Posterior vena cava (tissue), 2 donors: ENCODE data around the gene ATP2B2. TPM values are rescaled to one million over a fixed set of nuclear protein-coding genes. Genes with fewer than 3 reads are reported as not detected.

ENCODE experiments used
- DNase-seq: peaks from one replicate; pipeline ENCODE4 v3.0.0-alpha.2; 2020; ENCODE audit warnings: low spot score
- intact Hi-C, 2 donors: fragments of 100-400 bp; cut with DNase I; formaldehyde crosslinking; loops; one replicate each; pipeline versions ENCODE4 v1.14.1 to v1.14.2; 2022 to 2023
- total RNA-seq, 2 donors: library from RNA; stranded (reverse); fragmentation: NEBNext Ultra II Directional; extraction: Animal tissue kit (Norgen Biotek cat#: 25700); gene quantifications; one replicate each; pipeline ENCODE4 v1.2.1, GENCODE V29; 2021
- donor health status: DM: yes; HTN: yes; CAD: no.
- donor health status: DM: yes; HTN: yes; CAD: no.

ATP2B2 gene
- total RNA-seq, 2 donors from 2014 or later = 0.29 to 0.42 TPM

DNA sequence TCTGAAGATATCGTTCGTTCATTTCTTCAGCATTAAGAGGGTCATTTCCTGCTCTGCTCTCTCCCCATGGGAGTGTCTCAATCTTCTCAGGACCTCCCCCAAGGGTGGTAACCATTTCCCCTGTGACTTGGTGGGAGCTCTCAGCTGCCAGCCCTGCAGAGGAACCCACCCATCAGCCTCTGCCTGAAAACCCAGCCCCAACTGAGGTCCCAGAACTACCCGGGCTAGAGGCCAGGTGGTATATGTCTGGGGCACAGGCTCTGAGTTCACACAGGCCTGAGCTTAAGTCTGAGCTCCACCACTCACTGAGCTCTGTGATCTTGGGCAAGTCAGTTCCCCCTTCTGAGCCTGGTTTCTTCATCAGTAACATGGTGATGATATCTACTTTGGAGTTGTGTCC is 10.0 kb upstream of the ATP2B2 start:
- peak; percentile 14 for DNase-seq
- intact Hi-C loops = no loop called here

- peak; percentile 52 for DNase-seq
- intact Hi-C loops = no loop called here
Observed at GRCh38 chr3:10514407-10515069, 9.2 kb upstream of the ATP2B2 start.

- peak; percentile 40 for DNase-seq
- intact Hi-C loops = no loop called here
Observed at GRCh38 chr3:10513306-10513705, 7.9 kb upstream of the ATP2B2 start.

- intact Hi-C loops = no loop called here
- DNase-seq = peak; percentile 38
Observed at GRCh38 chr3:10512687-10513086, 7.3 kb upstream of the ATP2B2 start.

GRCh38 chr3:10511809-10512494 is 6.6 kb upstream of the ATP2B2 start:
- intact Hi-C loops = no loop called here

GRCh38 chr3:10510743-10511432 is 5.5 kb upstream of the ATP2B2 start:
- DNase-seq = no peak
- intact Hi-C loops = no loop called here

More at GRCh38 chr3:10511809-10512494, 6.6 kb upstream of the ATP2B2 start:
- no peak for DNase-seq

DNA sequence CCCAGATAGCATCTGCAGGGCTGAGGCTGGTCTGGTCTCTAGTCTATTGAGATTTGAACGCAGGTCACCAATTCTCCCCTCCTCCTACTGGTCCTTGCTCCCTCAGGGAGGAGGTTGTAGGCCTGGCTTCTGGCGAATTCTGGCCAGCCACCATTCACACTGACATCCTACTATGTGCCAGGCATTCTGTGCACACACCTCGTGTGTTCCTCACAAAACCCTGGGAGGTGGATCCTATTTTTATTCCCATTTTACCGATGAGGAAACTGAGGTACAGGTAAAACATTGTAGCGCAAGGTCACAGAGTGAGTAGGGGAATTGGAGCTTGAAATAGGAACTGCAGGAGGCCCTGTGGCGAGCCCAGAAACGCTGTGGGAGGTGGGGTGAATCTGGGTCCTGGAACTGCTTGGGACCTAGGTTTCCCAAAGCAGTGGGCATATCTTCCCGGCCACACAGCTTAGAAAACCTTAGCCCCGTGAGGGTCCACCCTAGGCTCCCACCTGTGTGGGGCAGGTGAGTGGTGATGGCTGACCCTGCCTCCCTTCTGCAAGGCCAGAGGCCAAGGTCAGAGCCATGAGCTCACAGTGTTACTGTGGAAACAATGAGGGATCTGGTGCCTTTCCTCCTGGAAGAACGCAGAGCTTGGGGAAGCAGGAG is 4.8 kb upstream of the ATP2B2 start:
- intact Hi-C loops = no loop called here
- no peak for DNase-seq

DNA sequence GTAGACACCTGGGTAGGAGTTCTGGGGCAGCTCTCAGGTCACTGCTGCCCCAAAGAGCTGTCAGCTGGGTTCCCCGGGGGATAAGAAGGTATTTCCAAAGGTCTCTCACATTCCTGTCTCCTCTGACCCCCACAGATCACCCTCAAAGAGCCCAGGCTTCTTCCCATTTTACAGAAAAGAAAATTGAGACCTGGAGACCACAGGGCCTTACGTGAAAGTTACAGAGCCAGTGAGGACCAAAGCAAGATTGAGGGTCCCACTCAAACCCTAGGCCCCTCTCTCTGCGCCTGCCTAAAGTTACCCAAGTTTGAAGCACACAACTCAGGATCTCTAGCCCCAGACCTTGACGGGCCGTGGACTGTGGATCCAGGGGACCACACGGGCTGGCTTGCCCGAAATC is 3.9 kb upstream of the ATP2B2 start:
- DNase-seq = no peak
- intact Hi-C loops = no loop called here

DNA sequence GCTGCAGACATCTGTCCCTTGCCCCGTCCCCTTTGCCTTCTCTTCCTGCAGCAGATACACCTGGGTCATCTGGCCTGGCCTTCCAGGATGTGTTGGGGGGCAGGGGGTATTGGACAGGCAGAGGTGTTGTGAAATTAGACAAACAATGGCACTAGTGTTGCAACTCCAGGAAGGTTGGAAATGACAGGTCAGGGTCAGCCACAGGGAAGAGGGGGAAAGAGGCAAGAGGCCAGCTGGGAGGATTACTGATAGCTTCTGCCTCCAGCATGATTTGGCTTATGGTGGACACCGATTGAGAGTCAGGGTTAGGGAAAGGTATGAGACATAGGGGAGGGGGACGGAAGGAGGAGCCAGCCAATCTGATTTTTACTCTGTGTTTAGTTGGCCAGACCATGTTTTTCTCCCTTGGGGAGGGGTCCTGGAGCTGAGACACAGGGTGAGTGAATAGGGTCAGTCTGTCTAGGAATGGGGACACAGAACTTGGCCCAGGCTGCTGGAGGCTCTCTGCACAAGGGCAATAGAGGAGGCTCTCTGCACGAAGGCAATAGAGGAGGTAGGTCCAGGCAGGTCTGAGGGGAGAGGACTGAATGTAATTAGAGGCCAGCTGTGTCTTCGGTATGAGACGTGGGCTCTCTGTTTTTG is 3.4 kb upstream of the ATP2B2 start:
- intact Hi-C loops = no loop called here
- no peak for DNase-seq

DNA sequence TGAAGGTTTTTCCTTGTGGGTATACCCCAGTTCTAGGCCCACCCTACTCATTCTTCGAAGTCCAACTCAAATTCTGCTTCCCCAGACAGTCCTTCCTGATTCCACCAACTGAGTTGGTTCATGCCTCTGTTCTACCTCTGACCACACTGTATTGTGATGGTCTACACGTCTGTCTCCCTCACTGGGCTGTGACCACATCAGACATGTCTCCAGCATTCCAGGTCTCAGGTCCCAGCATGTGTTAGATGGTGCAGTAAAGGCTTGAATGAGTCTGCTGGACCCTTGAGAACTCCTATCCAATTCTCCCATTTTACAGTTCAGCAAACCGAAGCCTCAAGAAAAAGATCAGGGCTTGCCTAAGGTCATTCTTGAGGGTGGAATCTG is 2.8 kb upstream of the ATP2B2 start:
- DNase-seq = no peak
- intact Hi-C loops = no loop called here

DNA sequence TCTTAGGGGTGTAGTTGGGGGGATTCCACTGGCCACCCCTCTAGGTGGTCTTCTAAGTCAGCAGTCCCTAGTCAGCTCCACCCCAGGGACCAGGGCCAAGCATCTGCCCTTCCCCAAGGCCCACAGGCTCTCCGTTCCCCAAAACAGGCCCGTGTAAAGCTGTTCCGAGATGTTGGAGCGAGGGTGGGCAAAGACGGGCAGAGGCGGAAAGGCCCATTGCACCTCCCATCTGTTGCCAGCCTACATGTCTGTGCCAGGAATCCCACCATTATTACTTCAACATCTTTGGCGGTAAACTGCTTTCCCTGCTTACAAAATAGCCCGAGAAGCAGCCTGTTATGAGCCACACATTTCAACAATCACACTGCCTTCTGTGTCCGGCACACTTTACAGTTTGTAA is 1.9 kb upstream of the ATP2B2 start:
- no peak for DNase-seq
- intact Hi-C loops = no loop called here

DNA sequence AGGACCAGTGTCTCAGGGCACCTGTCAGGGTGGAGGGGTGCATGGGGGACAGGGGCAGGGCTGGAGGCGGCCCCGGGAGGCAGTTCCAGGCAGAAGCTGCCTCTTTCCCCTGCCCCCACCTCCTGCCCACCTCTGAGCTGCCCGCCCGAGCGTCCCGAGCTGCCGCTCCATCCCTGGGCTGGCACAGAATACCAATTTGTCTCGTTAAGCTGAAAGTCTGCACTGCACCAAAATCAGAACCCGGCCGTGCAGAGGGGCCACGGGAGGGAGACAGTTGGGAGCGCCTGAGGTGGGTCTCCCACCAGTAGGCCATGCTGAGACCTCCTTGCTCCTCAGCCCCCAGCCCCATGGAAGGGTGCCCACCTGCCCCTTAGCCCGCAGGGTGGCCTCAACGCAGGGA is 1.3 kb upstream of the ATP2B2 start:
- DNase-seq = peak; percentile 70
- intact Hi-C loops = no loop called here

DNA sequence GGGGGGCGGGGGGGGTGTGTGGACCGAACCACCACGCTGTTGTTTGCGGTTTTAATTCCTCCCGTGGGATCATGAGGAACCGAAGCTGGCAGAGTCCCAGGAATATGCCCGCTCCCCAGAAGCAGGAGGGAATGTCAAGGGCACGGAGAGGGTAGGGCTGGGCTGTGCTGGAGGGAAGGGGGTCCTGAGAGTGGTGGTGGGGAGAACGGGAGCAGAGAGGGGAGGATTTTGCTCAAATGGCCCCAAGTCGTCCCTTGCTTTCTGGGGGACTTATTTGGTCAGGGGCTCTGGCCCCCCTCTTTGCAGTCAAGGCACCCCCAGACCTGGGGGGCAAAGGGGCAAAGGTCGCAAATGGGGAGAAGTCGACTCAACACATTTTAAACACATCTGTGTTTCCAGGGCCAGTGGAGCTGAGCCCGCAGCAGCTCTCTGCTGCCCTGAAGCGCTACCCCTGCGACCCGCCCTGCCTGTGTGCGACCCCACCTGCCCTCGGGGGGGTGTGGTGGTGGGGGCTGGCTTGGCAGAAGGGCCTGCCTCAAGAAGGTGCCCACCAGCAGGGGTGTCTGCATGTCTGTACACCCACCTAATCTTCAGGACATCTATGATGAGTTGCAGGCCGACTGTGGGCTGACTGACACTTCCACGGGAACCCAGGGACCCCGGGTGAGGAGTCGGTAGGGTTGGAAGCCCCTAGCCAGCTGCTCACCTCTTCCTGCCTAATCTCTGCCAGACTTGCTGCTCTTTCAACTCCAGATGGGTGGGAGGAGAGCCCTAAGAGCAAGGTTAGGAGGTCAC is 602 bp upstream of the ATP2B2 start:
- DNase-seq = no peak
- intact Hi-C loops = no loop called here

GRCh38 chr3:10504171-10505049 is 976 bp downstream of the ATP2B2 start:
- DNase-seq = peak; percentile 76
- intact Hi-C loops = no loop called here

- intact Hi-C loops = no loop called here
- peak; percentile 74 for DNase-seq
Observed at GRCh38 chr3:10503217-10503796, 2.1 kb downstream of the ATP2B2 start.

DNA sequence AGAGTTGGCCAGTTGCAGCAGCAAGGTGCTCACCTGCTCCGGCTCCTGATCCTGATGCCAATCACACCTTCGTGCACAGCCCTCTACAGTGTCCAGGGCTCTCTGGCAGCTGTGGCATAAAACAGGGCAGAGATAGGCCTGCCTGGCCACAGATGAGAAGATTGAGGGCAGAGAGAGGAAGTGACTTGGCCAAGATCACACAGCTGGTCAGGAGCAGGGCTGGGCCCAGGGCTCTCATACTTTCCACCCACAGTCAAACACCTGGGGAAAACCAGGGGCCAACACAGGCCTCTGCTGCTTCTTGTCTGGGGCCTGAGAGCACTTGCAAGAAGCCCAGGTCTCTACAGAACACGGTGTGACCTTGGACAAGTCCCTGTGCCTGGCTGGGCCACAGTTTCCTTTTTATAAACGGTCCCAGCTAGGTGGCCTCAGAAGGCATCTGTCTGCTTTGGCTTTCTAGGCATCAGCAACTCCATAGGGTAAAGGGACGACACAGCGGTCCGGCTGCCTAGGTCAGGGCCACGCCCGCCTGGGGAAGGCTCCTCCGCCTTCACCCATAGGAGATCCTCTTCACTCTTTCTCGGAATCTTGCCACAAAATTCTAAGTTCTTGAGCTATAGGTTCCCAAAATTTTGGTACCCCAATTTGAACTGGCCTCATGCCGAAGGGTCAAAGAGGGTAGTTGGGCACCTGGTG is 3.1 kb downstream of the ATP2B2 start:
- DNase-seq = no peak
- intact Hi-C loops = no loop called here

DNA sequence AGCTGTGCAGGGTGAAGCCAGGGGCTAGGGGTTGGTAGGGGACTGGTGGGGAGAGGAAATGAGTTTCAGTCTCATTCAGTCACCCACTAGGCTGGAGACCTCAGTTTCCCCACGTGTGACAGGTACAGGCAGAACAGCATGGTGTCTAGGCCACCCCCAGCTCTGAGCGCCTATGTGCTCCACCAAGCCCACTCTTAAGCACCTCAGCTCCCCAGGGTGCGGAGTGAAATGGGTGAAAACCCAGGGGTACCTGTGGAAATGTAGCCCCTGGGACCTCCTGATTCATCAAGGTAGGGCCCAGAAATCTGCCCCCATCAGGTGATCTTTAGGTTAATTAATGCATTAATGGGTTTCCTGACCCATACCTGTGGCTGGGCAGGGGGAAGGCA is 3.7 kb downstream of the ATP2B2 start:
- intact Hi-C loops = no loop called here
- no peak for DNase-seq
